GM18867 (cell line): ENCODE results near the gene OSBPL10.
"Not testable (repeated sequence)": the region's sequence is repeated elsewhere in the genome, so short reads cannot be mapped to it uniquely, and the experiment has no call there.

Experiments used
- ATAC-seq: cut with Tn5 transposase; IDR thresholded peaks from one replicate; pipeline ENCODE4 v1.9.1; 2021; ENCODE audit warnings: mild to moderate bottlenecking, moderate library complexity; ENCODE audit not compliant: unreplicated experiment

The OSBPL10 gene

GRCh38 chr3:31892916-31893573, 88.0 kb downstream of the OSBPL10 start:
- ATAC-seq = no peak

DNA sequence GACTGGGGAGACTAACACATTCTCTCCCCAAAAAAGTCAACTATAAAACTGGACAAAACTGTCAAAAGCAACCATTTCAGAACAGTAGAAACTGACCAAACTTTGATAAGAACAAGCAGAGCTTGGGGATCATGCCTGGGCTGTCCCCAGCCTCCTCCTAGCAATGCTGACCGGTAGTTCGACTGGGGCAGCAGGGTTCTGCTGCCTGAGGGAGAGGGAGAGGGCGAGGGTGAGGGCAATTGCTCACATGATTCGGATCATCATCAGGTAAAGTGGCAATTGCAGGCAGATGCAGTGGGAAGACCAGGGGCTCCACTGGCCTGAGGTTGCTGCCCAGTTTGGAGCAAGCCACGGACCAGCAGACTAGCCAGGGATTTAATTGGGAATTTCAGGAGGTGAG, 88.6 kb downstream of the OSBPL10 start:
- ATAC-seq = no peak

DNA sequence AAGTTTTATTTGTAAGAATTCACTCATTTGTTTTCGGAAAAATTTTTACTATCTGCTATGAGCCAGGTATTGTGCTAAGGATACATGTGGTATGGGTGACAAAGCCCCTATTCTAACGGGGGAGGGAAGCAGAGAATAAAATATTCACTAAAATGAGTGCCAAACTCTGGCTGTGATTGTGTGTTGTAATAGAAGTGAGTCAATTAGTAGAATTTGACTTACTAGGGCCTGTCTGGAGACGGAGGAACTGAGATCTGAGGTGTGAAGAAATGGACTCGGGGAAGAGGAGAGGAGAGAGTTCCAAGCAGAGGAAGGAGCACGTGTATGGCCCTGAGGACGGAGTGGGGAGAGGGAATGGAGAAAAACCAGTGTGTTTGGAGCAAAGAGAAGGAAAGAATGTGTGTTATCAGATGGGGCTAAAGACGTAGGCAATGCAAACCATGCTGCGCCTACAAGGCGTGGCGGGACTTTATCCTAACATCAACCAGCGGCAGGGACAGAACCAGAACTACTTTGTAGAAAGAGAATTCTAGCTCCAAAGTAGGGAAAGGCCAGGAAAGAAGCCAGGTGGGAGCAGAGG, 89.1 kb downstream of the OSBPL10 start:
- ATAC-seq = no peak

DNA sequence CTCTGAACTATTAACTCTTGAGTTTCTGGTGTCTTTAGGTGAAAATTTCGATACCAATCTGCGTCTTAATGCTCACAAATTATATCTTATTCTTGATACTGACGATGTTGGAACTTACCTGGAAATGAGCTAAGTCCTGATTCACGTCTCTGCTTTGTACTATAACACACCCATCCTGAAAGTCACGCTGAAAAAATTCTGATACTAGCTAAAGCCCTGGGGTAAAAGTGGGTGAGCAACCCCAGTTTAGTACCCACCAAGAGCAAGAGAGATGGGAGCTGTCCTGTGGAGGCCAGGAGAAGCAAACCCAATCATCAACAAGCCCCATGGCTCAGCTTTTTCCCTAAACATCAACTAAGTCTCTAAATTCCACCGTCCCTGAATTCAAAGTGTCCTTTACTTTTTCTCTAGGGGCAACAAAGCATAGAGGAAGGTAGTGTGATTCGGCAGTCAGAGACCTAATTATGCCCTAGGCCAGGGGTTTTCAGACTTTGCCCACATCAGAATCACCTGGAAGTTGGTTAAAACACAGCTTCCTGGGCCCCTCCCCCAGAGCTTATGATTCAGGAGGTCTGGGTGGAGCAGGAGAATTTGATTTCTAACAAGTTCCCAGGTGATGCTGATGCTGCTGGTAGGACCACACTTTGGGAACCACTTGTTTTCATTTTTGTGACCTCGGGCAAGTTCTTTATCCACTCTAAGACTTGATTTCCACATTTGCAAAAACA, 90.2 kb downstream of the OSBPL10 start:
- ATAC-seq = no peak

GRCh38 chr3:31890007-31890406, 91.1 kb downstream of the OSBPL10 start:
- no peak for ATAC-seq

- ATAC-seq = no peak
These were observed 95.8 kb downstream of the OSBPL10 start for GRCh38 chr3:31885235-31885634.

DNA sequence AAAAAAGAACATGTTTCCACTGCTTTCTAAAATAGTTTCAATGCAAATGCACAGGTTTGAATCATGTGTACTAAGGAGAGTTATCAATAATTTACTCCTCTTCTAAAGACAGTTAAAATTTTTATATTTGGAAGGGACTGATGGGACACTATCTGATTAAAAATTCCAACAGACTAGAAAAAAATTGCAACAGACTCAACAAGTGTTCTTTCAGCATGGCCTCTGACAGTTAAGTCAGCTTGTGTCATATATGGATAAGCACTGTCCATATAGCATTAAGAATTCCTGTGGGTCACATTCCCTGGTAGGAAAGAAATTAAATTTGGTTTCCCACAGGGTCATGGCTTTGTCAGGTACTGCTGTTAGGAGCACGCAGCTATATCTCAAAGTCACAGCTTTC, 96.8 kb downstream of the OSBPL10 start:
- no peak for ATAC-seq

GRCh38 chr3:31882895-31883294, 98.2 kb downstream of the OSBPL10 start:
- ATAC-seq = no peak

DNA sequence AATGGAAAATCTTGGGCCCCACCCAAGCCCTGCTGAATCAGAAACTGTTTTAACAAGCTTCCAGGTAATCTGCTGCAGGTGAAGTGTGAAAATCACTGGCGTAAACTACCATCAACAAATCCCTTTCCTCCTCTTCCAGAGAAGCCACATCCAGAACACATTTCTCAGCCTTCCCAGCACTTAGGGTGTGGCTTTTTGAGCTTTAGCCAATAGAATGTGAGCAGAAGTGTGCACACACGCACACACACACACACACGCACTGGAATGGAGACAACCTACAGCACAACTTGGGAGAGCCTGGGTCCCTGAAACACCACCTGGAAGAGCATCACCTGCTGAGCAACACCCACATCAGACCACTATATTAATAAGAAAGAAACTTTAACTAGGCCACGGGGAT, 98.6 kb downstream of the OSBPL10 start:
- ATAC-seq = no peak

DNA sequence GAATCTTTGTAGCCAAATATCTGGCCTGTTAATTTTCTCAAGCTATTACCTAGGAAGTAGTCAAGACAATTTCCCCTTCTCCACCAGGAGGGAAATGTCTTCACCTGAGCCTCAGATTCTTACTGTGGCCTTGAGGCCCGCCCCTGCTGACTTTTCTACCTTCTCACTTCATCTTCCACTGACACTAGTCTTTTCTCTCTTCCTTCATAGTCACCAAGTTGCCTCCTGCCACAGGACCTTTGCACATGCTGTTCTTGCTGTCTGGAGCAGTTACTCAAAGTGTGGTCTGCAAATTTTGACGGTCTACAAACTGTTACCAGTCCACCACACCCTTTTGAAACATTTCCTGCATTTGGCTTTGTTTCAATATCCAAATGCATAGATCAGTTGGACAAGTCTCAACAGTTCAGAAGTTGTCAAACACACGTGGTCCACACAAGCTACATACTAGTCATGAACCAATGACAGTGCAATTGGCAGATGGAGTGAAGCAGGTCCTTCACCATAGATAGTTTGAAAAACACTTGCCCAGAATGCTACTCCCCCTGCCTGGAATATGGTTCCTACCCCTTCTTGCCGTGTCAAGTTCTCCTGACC, 100.5 kb downstream of the OSBPL10 start:
- ATAC-seq = no peak

DNA sequence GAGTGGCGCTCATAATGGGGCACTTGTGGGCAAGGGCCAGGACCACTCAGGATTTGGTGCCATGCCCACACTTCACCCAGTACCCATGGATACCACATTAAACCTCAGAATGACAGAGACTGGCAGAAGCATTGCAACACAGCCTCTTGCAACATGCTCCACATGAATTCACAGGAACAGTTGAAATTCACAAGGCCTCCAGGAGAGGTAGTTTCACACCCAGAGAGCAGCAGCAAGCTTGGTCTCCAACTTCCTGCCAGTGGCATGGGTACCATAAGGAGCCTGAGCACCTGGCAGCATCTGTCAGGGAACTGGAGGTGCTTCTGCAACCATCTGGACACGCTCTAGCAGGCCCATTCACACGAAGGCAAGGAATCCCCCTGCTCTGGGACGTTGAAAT, 101.0 kb downstream of the OSBPL10 start:
- no peak for ATAC-seq

DNA sequence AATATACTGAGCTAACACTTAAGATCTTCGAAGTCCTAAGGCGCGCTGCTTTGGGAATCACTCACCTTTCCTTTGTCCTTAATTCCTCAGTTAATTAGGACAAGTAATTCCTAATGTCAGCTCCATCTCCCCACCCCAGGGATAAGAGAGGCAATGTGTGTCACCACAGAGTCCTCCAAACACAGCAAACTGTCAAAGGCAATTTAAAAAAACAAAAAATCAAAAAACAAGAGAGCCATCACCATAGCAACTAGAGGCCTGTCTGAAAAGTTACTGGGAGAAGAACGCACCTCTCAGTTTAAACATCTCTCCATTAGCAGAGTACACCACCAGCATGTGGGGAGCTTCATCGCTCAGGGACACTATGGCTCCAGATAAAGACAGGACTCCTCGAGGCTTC, 101.7 kb downstream of the OSBPL10 start:
- ATAC-seq = no peak

GRCh38 chr3:31878231-31878838, 102.7 kb downstream of the OSBPL10 start:
- ATAC-seq = no peak

GRCh38 chr3:31876331-31876730, 104.7 kb downstream of the OSBPL10 start:
- no peak for ATAC-seq

GRCh38 chr3:31875437-31875836, 105.6 kb downstream of the OSBPL10 start:
- ATAC-seq = no peak

- no peak for ATAC-seq
These were observed 107.7 kb downstream of the OSBPL10 start for GRCh38 chr3:31873254-31873820.

DNA sequence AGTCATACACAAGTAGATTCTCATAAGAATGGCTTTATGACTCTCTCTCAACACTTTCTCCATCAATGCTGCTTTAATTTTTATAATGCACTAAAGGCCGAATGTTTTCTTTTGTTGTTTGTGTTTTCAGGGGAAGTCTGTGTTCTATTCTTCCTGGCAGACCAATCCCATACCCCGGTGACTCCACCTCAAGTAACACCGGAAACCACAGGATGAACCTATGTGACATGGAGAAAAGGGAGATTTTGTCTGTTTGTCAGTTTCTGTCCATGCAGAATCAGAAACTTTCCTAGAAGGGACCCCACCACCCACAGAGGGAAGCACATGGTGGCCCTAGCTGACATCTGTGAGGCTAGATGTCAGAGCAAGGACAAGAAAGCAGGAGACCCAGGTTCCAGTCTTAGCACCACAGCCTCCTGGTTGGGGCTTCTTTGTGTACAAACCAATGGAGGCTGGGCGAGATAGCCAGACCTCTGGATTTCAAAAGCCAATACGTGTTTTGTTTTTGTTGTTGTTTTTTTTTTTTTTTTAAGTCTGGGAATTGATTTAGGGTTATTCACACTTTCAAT, 109.0 kb downstream of the OSBPL10 start:
- no peak for ATAC-seq

DNA sequence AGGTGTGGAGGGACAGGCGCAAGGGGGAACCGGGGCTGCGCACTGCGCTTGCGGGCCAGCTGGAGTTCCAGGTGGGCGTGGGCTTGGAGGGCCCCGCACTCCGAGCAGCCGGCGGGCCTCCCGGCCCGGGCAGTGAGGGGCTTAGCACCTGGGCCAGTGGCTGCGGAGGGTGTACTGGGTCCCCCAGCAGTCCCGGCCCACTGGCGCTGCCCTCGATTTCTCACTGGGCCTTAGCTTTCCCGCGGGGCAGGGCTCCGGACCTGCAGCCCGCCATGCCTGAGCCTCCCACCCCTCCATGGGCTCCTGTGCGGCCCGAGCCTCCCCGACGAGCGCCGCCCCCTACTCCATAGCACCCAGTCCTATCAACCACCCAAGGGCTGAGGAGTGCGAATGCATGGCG, 111.0 kb downstream of the OSBPL10 start:
- ATAC-seq = not testable (repeated sequence)

DNA sequence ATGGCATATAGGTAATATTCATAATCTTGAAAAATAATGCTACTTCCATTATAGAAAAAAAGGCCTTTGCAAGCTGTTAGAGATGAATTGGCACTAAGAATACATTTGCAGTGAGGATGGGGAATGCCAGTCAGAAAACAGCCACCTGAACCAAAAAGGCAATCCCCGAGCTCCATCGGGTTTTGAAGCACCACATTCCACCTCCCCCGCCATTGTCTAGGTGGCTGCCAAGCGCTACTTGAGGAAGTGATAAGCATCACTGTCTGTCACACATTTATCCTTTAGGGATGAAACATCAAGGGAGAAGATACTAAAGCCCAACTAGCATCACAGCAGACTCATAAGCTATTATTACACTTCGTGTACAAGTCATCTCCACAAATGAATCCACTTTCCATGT, 112.8 kb downstream of the OSBPL10 start:
- no peak for ATAC-seq

GRCh38 chr3:31862666-31863279, 118.3 kb downstream of the OSBPL10 start:
- ATAC-seq = no peak
